GM10847 (cell line): ENCODE data around the gene ABCC5.

Source experiments
- POLR2A ChIP-seq: IDR thresholded peaks from 2 replicates; pipeline ENCODE4 v1.6.1; 2011; ENCODE audit not compliant: insufficient read length; ENCODE audit errors: extremely low read depth

Gene ABCC5

GRCh38 chr3:183988216-183988790, 29.4 kb downstream of the ABCC5 start:
- no peak for TF ChIP-seq POLR2A

- no peak for TF ChIP-seq POLR2A
These were observed 30.6 kb downstream of the ABCC5 start for GRCh38 chr3:183987000-183987600.

GRCh38 chr3:183984749-183985729, 32.6 kb downstream of the ABCC5 start:
- no peak for TF ChIP-seq POLR2A

- no peak for TF ChIP-seq POLR2A
These were observed 33.5 kb downstream of the ABCC5 start for GRCh38 chr3:183984127-183984740.

- TF ChIP-seq POLR2A, result no peak
These were observed 35.6 kb downstream of the ABCC5 start for GRCh38 chr3:183981990-183982644.

- TF ChIP-seq POLR2A, result no peak
These were observed 37.3 kb downstream of the ABCC5 start for GRCh38 chr3:183980403-183980802.

- no peak for TF ChIP-seq POLR2A
These were observed 41.6 kb downstream of the ABCC5 start for GRCh38 chr3:183975981-183976662.

- no peak for TF ChIP-seq POLR2A
These were observed 48.9 kb downstream of the ABCC5 start for GRCh38 chr3:183968666-183969245.

- TF ChIP-seq POLR2A, result no peak
These were observed 50.0 kb downstream of the ABCC5 start for GRCh38 chr3:183967693-183968092.

- no peak for TF ChIP-seq POLR2A
These were observed 51.3 kb downstream of the ABCC5 start for GRCh38 chr3:183966361-183966791.

GRCh38 chr3:183962807-183963206, 54.9 kb downstream of the ABCC5 start:
- no peak for TF ChIP-seq POLR2A

- TF ChIP-seq POLR2A, result no peak
These were observed 58.5 kb downstream of the ABCC5 start for GRCh38 chr3:183959214-183959613.

- TF ChIP-seq POLR2A, result no peak
These were observed 58.9 kb downstream of the ABCC5 start for GRCh38 chr3:183958775-183959174.

GRCh38 chr3:183958226-183958625, 59.5 kb downstream of the ABCC5 start:
- no peak for TF ChIP-seq POLR2A
